ENCODE results near the gene MLN.

MLN gene

GRCh38 chr6:33803571-33804053 is at the start of gene MLN:
Gene MLN, minus strand, starts transcription at chr6:33804003. Its CDS starts 2,840 bp downstream, at chr6:33801163.
- DNase-seq: no peak

GRCh38 chr6:33853026-33853425 is 49.2 kb upstream of the MLN start:
- DNase-seq: no peak

GRCh38 chr6:33851959-33852358 is 48.2 kb upstream of the MLN start:
- DNase-seq: no peak

GRCh38 chr6:33850869-33851541 is 47.2 kb upstream of the MLN start:
- no peak for DNase-seq

GRCh38 chr6:33850296-33850695 is 46.5 kb upstream of the MLN start:
- no peak for DNase-seq

GRCh38 chr6:33849500-33850075 is 45.8 kb upstream of the MLN start:
- DNase-seq: no peak

GRCh38 chr6:33848484-33848883 is 44.7 kb upstream of the MLN start:
- DNase-seq: no peak

GRCh38 chr6:33847867-33848266 is 44.1 kb upstream of the MLN start:
- no peak for DNase-seq

GRCh38 chr6:33847078-33847477 is 43.3 kb upstream of the MLN start:
- DNase-seq: no peak

- DNase-seq: no peak
Observed at GRCh38 chr6:33846226-33846625, 42.4 kb upstream of the MLN start.

- DNase-seq: no peak
Observed at GRCh38 chr6:33845031-33845745, 41.4 kb upstream of the MLN start.

GRCh38 chr6:33843131-33844121 is 39.6 kb upstream of the MLN start:
- no peak for DNase-seq

- no peak for DNase-seq
Observed at GRCh38 chr6:33841868-33842267, 38.1 kb upstream of the MLN start.

- DNase-seq: no peak
Observed at GRCh38 chr6:33841070-33841469, 37.3 kb upstream of the MLN start.

GRCh38 chr6:33840048-33840926 is 36.5 kb upstream of the MLN start:
- DNase-seq: peak; percentile 64

- no peak for DNase-seq
Observed at GRCh38 chr6:33839399-33840047, 35.7 kb upstream of the MLN start.

GRCh38 chr6:33838983-33839382 is 35.2 kb upstream of the MLN start:
- DNase-seq: no peak

GRCh38 chr6:33837971-33838665 is 34.3 kb upstream of the MLN start:
- DNase-seq: no peak

- DNase-seq: no peak
Observed at GRCh38 chr6:33836806-33837469, 33.1 kb upstream of the MLN start.
